Measurements from ENCODE around the gene GP5. TPM values are rescaled to one million over a fixed set of nuclear protein-coding genes. Genes with fewer than 3 reads are reported as not detected.

Gene GP5, protein sequence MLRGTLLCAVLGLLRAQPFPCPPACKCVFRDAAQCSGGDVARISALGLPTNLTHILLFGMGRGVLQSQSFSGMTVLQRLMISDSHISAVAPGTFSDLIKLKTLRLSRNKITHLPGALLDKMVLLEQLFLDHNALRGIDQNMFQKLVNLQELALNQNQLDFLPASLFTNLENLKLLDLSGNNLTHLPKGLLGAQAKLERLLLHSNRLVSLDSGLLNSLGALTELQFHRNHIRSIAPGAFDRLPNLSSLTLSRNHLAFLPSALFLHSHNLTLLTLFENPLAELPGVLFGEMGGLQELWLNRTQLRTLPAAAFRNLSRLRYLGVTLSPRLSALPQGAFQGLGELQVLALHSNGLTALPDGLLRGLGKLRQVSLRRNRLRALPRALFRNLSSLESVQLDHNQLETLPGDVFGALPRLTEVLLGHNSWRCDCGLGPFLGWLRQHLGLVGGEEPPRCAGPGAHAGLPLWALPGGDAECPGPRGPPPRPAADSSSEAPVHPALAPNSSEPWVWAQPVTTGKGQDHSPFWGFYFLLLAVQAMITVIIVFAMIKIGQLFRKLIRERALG
- total RNA-seq (2014; rRNA removed; shearing (Covaris generic)): 0.08 TPM in 1 of 2 replicates, not detected in the other

DNA sequence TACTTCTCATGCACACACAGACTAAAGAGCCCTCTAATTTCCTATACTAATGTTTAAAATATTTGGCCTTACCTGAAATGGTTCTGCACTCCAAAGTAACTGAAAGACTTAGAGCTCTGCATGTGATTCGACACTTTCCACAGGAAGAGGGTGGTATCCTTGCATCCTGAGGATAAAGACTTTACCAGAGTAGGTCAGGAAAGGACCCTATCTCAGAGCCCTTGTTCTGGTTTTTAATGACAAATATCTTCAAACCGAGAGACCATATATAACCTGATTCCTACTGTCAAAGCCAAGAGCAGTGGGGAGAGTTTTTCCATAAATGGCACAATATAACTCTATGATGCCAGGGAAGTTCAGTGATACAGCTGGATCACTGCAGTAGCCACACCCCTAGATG is at the start of gene GP5:
GP5 (minus strand) TSS at position 101 of the 400 bp plus-strand sequence. CDS start 984 bp downstream, outside the sequence.
- no peak for DNase-seq (ENCODE audit: low spot score)

DNA sequence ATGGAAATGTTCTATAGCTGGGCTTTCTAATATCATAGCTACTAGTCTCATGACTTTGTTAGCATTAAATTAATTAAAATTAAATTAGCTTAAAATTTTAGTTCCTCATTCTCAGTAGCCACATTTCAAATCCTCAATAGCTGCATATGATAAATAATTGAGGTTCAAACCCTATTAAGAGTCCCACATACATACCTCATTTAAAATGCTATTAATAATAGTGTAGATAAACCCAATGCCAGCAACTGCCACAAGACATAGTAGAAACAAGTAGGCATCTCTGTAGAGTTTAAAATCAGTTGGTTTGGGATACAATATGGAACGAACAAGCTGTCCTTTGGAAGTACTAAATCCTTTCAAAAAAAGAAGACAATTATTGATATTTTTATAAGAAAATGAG is 48.6 kb upstream of the GP5 start:
- DNase-seq (ENCODE audit: low spot score): no peak

DNA sequence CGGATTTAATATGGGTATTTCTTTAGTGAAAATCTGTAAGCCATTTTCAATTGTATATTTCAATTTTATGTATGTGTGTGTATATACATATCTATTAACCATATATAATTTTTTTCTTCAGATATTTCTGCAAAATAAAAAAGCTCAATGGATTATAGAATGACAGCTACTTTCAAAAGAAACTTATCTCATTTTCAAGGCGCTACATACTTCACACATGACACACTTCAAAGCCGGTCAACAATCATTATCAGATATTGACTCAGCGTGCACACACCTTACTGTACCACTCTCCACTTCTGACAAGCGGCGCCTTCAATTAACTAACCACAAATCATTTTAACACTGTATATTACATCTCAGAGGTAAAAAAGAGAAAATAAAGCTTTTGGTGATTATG is 48.1 kb upstream of the GP5 start:
- DNase-seq (ENCODE audit: low spot score): peak; percentile 51

DNA sequence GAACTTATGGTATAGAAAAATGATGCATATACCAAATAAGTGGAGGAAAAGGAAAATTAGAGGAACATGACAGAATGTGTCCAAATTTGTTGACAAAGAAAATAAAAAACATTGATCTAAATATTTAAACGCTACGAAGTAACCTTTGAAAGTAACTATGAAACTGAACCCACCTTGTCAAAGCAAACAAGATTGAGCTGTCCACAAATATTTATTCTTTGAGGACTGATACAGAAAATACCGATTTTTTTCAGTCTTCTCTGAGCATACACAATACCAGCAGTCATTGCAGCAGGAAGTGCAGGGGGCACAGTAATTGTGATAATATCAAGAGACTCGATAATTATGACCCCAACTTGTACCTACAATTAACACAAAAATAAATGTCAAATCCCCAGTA is 47.7 kb upstream of the GP5 start:
- no peak for DNase-seq (ENCODE audit: low spot score)

DNA sequence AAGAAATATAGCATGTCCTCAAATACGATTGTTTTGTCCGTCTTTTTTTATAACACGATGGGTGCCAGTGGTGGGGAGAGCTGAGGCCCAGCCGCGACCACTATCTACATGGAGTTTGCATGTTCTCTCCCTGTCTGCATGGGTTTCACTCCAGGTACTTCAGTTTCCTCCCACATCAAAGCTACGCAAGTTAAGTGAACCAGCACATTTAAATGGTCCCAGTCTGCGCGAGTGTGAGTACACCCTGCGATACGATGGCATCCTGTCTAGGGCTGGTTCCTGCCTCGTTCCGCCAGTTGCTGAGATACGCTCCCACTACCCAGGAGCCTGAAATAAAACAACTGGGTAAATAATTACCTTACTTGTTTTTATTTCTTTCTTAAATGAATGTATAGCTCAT is 47.1 kb upstream of the GP5 start:
- DNase-seq (ENCODE audit: low spot score): no peak

DNA sequence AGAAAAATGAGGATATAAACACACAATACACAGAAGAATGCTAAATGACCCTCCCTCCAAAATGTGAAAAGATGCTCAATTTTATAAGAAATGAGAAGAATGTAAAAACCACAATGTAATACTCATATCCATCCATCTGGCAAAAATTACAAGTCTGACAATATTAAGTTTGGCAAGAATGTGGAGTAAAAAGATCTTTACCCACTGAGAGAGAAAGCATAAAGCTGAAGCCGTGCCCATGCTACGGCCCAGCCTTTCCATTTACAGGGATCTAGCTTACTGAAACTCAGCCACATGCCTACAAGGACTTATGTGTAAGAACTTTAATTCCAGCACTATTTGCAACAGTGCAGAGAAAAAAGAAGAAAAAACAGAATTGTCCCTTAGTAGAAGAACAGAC is 44.8 kb upstream of the GP5 start:
- DNase-seq (ENCODE audit: low spot score): no peak

DNA sequence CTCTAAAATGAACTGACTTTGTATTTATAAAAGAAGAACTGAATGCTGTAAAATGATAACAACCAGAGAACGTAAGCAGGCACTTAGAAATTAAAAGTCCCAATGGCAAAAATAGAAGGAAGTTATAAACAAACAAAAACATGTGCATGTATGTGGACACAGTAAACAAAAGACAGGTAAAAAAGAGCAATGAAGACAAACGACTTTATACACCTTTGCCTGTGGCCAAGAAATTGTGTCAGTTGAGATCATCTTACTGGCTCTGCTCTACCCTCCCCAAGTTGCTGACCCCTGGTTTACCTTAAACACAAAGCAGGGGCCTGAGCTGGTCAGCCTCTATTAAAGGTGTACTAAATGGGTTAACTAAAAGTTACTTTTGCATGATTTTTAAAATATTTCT is 41.7 kb upstream of the GP5 start:
- DNase-seq (ENCODE audit: low spot score): no peak

DNA sequence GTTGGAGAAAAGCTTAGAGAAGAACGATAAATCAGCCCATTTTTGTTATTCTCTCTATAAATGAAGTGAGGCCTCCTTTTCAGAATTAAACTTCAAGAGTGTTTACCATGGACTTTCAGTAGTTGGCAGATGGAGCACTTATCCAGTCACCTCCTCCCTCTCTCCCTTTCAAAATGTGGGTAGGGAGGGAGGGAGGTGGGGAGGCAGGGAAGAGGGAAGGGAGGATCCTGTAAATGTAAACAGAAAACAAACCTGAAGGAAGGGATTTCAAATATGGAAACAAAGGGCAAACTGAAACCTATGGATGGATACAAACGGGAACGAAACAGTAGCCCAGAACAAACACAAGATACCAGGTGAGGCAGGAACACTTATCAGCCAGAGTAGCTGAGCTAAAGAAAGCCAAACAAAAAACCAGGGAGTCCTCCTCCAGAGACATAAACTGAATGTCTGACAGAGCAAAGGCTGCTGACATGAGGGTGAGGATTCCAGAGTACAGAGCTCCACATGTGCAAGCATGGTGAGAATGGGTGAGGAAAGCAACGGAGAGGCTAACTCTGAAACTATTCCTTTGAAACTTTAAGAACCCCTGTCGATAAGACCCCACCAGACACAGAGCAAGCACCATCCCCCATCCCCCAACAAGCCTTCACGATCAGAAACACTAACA is 41.0 kb upstream of the GP5 start:
- DNase-seq (ENCODE audit: low spot score): no peak

DNA sequence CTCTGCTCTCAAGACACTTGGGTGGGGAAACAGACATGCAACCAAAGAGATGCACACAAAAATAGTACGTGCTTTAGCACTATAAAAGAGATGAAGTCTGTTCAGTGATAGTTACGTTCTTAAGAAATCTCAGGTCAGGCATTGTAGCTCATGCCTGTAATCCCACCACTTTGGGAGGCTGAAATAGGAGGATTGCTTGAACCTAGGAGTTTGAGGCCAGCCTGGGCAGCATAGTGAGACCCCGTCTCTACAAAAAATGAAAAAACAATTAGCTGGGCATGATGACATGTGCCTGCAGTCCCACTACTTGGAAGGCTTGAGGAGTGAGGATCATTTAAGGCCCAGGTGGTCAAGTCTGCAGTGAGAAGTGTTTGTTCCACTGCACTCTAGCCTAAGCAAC is 35.4 kb upstream of the GP5 start:
- no peak for DNase-seq (ENCODE audit: low spot score)

DNA sequence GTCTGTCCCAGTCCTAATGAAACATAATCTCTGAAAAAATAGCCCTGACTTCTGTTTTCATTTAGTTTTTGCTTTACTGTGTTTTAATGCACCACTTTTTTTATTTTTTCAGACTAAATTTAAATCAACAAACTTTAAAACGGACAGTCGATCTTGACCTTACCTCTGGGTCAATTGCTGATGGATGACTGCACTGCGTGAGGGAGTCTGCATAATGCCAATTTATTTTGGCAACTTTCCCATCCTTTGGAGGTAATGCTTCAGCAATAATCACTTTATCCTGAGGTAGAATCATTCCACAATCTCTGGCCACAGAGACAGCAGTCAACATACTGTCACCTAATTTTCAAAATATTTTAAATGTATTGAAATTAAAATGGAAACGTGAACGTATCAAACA is 32.5 kb upstream of the GP5 start:
- no peak for DNase-seq (ENCODE audit: low spot score)

DNA sequence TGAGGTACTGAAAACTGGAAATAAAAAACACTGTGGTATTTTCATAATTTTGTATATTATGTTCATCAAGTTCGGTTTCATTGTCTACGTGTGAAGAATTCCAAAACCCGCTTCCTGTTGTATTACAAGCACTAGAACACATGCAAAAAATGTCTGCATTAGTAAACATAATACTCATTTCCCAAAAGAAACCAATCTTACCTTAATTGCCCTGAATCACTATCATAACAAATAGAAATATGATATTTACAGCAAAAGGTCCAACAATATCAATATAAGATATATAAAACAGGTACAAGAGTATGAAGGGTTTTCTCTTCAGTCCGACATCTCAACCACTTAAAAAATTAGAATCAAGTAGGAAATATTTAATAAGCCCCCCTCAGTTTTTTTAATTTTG is 26.3 kb upstream of the GP5 start:
- DNase-seq (ENCODE audit: low spot score): no peak

DNA sequence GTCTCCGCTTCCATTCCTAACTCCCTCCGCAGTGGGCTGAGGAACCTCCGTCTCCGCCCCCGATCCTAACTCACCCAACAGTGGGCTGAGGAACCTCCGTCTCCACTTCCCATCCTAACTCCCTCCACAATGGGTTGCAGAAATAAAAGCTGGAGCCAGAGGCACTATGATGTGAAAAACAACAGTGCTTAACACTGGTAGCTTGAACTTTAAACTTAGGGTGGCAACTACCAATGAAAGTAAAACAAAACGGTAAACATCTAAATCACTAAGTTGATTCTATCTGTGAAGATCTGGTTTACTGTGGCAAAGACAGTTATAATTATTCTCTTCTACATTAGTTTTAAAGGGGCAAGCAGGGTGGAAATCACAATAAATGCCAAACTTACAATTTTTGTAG is 25.9 kb upstream of the GP5 start:
- no peak for DNase-seq (ENCODE audit: low spot score)

DNA sequence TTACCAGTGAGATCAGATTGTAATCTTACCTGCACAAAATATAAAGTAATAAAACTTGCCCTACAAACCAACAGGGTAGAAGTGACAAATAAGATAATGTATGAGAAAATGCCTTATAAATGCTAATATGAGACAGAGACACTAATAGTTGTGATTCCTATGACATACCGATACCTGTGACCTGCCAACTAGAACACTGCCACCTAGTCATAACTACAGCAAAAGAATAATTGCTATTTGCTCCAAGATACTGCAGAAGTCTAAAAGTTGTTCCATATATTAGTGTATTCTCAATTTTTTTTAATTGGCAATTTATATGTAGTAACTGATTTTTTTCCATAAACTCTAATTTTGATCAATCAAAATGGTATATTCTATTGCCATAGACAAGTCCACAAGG is 25.3 kb upstream of the GP5 start:
- DNase-seq (ENCODE audit: low spot score): no peak

DNA sequence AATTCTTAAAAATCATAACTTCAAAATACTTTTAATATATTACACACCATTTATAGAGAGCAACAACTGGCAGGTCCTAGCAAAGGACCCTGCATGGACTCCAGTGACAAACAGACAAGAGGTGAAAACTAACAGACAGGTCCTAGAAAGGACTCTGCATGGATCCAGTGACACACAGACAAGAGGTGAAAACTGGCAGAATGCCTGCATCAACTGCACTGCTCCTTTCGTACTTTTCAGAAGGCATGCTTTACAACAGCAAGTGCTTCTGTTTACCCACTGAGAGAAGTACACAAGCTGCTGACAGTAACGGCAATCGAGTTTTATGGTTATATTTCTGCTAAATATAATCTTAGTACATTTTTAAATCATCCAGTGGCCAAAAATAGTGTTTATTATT is 24.3 kb upstream of the GP5 start:
- no peak for DNase-seq (ENCODE audit: low spot score)

DNA sequence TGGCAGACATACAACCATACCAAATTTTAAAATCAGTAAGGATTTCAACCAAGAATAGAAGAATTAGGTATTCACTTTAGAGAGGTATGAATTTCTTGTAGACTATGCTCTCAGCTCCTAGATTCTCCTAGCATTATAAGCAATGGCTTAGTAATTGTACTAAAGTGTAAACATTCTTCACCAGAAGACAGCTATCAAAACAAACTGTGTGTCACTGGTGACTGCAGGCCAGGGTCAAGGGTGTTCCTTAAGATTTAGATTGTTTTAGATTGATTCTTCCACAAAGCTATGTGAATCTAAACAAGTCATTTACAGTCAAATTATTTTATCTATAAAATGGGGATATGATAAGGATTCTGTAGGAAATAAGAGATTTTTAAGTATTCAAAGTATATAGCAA is 23.1 kb upstream of the GP5 start:
- no peak for DNase-seq (ENCODE audit: low spot score)

DNA sequence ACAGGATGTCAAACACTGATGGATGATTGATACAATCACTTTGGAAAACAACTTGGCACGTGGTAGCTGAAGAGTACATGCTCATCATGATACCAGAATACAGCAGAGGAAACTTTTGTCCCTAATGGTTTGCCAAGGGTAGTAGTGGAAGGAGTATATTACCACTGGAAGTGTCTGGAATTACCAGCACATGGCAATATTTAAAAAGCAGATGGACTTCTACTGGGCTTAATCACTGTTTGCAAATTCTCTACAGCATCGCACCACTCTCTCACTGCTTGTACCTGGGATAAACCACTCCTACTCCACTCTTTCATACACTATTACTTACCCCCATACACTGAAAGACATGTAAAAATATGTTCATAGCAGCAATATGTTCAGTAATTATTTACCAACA is 19.6 kb upstream of the GP5 start:
- DNase-seq (ENCODE audit: low spot score): no peak

DNA sequence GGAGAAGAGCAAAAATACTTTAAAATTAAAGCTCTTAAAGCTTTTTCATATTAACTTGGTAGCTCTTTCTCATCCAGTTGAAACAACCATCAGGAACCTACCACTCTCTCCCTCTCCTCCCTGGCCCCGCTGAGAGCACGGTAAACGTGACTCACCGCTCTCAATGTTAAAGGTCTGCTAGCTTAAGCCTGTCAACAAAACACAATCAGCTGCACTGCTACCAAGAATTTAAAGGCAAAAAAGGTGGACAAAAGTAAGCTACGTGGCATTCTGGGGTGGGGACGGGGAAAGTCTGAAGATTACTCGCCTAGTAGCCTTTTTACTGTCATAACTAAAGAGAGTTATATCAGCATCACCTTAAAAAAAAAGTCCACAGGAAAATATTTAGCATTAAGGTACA is 8.4 kb upstream of the GP5 start:
- DNase-seq (ENCODE audit: low spot score): no peak

DNA sequence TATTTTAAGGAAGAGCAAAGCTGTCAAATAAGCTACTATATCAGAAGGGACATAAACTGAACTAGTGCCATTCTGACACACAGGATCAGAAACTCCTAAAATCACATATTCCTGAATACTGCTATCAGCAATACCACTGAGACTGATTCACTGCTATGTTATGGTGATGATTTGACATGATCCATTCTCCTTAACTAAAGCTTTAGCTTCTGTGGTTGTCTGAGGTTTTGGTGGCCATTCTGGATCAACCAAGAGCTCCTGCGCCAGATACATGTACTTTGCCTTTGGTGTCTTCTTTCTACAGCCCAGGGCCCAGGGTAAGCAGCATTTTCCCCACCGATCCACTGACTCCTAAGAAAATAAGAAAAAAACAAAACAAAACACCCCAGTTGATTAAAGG is 6.7 kb upstream of the GP5 start:
- no peak for DNase-seq (ENCODE audit: low spot score)

DNA sequence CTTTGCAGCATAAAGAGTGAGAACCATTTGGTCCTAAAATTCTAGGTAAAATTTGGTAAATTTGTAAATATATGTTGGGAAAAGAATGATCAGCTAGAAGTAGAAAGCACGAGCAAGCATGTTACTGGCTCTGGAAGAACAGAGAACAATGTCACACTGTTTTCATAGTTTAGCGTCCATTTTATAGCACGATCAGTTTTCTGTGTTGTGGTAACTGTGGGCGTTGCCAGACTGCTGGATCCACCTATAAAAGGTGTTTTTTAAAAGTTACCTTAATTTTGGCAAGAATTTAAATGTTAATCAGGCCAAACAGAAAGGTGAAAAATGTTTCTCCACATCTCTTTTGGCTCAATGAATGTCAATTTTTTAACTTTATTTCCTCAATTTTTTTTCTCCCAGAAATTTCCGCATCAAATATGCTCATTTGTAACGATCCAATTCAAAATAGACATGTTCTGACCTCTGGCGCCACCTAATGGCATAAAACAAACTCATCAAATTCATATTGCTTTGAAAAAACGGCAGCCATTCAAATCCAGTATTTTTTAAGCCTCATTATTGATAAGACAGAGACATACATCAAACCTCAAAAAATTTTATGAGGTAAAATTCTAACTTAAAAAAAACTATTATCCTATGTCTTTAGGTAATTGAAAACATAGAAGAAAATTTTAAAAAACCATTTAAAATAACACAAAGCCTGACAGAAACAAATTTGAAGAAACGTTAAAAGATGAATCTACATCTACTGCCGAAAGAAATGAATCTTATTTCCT is 5.5 kb upstream of the GP5 start:
- DNase-seq (ENCODE audit: low spot score): peak; percentile 81

DNA sequence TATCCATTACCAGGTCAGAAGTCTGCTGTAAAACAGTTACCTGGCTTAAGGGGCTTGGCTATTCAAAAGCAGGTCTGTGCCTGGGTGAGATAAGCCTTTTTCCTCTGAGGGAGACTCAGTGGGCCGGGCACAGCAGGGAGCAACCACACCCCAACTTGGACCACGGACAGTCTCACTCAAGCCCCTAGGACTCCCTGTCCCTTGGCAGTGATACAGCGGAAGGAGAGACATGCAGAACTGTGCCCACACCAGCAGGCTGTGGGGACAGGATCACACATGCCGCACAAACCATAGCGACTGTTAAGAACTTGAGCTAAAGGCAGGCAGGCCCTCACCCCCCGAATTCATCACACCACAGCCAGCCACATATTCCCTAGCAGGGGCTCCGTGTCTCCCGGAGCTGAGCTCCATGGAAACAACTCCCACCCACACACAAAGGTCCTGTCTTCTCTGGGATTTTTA is 2.8 kb upstream of the GP5 start:
- DNase-seq (ENCODE audit: low spot score): no peak

DNA sequence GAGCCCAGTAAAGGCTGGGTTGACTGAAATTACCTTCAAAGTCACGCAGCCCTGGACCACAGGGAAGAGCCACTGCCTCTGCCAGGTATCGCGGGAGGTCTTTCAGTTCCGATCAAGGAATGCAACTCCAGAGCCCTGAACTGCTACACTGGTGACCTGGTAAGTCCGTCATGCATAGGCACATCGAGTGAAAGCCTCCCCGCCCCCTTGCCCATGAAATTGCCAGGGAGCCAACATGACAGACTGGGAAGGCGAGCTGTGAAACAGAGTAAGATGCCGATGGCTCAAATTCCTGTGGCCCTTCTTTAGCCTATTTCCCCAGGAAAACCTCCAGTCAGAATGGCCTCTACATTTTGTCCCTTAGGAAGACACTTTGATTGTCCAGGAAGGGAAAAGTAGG is 2.3 kb upstream of the GP5 start:
- DNase-seq (ENCODE audit: low spot score): no peak

DNA sequence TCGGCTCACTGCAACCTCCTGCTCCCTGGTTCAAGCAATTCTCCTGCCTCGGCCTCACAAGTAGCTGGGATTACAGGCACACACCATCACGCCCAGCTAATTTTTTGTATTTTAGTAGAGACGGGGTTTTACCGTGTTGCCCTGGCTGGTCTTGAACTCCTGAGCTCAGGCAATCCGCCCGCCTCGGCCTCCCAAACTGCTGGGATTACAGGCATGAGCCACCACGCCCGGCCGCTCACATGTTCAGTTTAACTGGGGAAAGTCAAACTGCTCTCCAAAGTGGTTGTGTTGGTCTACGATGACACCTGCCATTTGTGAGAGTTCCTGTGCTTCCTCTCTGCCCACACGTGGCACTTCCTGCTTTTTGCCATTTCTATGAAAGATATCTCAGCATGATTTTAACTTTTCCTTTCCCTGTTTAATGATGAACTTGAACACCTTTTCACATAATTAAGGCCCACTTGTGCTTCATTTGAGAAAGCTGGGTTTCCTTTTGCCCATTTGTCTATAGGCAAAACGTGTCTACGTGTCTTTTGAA is 877 bp upstream of the GP5 start:
- DNase-seq (ENCODE audit: low spot score): no peak

Measured in HT-29 (cell line).